AG10803 (cell line): ENCODE measurements around the gene SMC2.
A peak's percentile ranks its signal among the peaks of the same experiment; 100 is the strongest.

ENCODE experiments used
- DNase-seq: peaks from one replicate; pipeline ENCODE4 v3.0.0; 2010; ENCODE audit warnings: low read depth
- H3K4me3 ChIP-seq: 2 replicates; pipeline ENCODE4 v1.5.1; 2011; ENCODE audit warnings: mild to moderate bottlenecking, low read length, control low read depth
- TF ChIP-seq, protein P1 (sequence below): conservative IDR thresholded peaks from 2 replicates; pipeline ENCODE4 v1.5.1; 2011; ENCODE audit warnings: mild to moderate bottlenecking, low read length, control low read depth, inconsistent platforms

The SMC2 gene

DNA sequence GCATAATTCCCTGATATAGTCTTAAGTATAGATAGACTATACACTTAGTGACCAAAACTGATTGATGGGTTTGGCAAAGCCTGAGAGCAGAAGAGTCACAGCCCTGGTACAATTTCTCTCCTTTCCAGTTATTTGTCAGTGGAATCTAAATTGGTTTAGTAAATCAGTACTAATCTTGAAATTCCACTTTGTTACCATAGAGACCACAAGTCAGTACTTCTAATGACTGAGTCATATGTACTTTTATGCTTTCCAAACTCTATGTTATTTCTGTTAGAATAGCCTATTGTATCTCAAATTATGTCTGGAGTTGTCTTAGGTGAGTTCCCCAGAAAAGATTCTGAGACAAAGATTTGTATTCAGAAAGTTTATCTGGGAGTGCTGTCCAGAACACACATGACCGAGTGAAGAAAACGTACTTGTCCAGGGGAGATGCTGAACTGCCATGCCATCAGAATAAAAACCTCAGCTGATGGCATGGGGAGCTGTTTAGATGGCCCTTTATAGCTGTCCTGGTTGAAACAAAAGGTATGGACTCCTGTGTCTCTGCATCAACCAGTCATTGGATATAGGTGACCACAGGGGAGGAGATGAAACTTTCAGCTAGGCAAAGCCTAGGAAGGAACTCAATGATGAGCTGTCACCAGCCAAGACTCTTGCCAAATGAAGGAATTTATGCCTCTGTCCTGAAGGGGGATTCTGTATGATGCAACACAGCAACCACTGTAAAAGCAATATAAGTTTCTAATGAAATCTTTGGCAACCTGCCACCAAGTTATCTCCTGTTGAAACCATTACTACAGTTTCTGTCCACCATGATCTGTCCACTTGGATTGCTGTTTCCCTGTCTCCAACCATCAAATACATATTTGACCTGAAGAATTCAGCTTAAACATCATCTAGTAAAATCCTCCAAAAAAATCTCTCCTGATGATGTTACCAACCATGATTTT, 18.0 kb upstream of the SMC2 start:
- H3K4me3 ChIP-seq = no peak overlapping the region
- TF ChIP-seq, protein P1, sequence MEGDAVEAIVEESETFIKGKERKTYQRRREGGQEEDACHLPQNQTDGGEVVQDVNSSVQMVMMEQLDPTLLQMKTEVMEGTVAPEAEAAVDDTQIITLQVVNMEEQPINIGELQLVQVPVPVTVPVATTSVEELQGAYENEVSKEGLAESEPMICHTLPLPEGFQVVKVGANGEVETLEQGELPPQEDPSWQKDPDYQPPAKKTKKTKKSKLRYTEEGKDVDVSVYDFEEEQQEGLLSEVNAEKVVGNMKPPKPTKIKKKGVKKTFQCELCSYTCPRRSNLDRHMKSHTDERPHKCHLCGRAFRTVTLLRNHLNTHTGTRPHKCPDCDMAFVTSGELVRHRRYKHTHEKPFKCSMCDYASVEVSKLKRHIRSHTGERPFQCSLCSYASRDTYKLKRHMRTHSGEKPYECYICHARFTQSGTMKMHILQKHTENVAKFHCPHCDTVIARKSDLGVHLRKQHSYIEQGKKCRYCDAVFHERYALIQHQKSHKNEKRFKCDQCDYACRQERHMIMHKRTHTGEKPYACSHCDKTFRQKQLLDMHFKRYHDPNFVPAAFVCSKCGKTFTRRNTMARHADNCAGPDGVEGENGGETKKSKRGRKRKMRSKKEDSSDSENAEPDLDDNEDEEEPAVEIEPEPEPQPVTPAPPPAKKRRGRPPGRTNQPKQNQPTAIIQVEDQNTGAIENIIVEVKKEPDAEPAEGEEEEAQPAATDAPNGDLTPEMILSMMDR = 0 out of 2 replicates have a peak, but pooled peaks have one; percentile 7
- DNase-seq = peak; percentile 66

DNA sequence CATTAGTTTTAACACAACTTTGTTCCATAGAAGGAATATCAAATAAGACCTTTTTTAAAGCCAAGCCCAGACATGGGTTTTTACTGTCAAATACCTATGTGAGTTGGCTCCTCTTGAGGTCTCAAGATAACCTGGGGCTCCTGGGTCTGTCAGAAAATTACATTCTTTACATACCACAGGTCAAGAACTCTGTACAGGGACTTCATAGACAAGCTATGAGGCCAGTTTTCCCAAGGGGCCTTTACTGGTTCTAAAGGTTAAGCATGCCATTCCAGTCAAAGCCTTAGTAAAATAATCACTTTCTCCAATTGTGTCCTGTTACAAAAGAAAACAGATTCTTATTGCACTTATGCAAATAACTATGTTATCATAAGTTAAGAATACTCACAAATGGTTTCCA, 15.5 kb upstream of the SMC2 start:
- TF ChIP-seq, protein P1 = no peak
- DNase-seq = no peak

DNA sequence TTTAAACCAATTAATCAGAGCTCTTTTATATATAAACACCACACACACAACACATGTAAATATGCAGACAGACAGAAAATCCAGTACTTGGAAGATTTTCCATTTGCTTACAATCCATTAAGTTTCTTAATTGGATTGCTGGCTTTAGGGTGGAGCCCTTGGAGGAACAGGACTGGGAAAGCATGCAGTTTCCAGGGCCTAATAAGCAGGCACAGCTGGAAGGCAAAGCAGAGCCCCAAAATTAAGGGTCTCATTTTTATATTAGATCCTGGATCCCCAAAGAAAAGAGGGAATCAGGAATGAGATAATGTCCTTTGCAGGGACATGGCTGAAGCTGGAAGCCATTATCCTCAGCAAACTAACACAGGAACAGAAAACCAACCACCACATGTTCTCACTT, 13.1 kb upstream of the SMC2 start:
- TF ChIP-seq, protein P1 = no peak
- H3K4me3 ChIP-seq = no peak overlapping the region
- DNase-seq = no peak

More for the DNA sequence above, 15.5 kb upstream of the SMC2 start:
- no peak overlapping the region for H3K4me3 ChIP-seq

DNA sequence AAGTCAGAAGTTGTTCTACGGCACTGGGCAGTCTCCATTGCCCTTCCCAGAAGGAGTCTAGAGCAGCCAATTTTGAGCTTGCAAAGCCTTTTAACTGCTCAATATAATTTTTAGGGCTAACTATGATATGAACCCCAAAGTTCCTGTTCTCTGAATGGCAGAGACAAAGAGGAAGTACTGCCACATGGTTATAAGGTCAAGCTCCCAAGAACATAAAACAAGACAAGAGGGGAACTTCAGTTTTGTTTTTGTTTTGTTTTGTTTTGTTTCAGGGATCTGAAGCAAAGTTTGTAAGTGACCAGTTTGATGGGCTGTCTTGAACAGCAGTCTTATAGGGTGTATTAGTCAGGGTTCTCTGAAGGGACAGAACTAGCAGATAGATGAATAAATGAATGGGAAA, 11.9 kb upstream of the SMC2 start:
- TF ChIP-seq, protein P1 = no peak
- no peak for DNase-seq
- no peak overlapping the region for H3K4me3 ChIP-seq

DNA sequence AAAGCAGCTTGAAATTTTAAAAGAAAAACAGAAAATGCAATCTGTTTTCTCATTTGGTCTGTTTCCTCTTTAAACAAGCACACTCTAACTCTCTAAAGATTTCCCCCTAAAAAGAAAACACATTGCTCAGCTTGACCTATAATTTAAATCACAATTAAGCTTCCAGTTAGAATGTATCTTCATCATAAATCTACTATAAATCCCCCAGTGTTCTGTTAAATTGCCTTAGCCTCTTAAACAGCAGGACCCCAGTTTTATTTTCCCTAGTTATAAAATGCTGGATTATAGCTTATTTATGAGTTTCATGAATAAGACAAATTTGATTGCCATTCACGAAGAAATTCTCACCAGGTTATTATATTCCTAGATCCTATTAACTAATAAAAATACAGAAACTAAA, 8.6 kb upstream of the SMC2 start:
- TF ChIP-seq, protein P1 = no peak
- DNase-seq = no peak
- H3K4me3 ChIP-seq = no peak overlapping the region

DNA sequence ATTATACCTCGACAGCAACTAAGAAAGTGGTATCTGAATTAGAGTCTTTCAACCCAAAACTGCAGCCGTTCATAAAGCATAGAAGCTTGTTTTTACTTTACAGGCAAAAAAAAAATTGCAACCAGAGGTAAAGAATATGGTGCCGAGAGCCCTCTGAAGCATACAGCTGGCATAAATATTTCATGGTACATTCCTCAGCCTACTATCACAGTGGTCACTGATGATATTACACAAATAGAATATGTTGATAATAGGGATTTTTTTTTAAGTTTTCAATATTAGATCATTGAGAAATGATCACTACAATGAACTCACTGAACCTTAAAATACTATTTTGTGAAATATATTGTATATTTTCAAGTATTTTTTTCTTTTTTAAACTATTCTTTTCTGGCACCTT, 6.2 kb upstream of the SMC2 start:
- H3K4me3 ChIP-seq = no peak overlapping the region
- TF ChIP-seq, protein P1 = no peak
- DNase-seq = no peak

DNA sequence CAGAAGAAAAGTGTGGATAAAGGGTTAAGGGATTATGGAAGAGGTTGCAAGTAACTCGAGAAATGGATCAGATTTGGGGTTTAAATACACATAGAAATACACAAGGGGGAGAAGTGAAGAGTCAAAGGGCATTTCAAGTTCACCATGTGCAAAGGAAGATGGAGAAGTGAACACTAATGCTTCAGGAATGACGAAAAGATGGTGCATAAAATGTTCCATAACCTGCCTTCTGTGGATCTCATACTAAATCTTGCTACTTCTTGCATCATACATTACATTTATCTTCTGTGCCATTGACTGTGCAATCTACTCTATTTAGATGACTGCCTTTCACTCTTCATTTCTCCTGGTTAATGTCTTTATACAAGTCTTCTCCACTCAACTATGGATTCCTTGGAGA, 5.7 kb upstream of the SMC2 start:
- DNase-seq = peak; percentile 23
- no peak overlapping the region for H3K4me3 ChIP-seq
- TF ChIP-seq, protein P1 = no peak
